ENCODE data around the gene NANOS3.

The NANOS3 gene

GRCh38 chr19:13872695-13873389 is 4.1 kb upstream of the NANOS3 start:
- peak; percentile 63 for TF ChIP-seq CTCF (IDR thresholded peaks at IDR 0.05; ENCODE audit: insufficient read depth, low read length, poor library complexity, severe bottlenecking)
- Histone ChIP-seq H3K27me3 (replicated peaks; ENCODE audit: control insufficient read depth, insufficient read depth, low read length) (no peaks in the 10 kb centered on the region), H3K4me3 (replicated peaks; ENCODE audit: low read depth, low read length) (peak overlapping the region; percentile 51), H3K36me3 (ENCODE audit: control insufficient read depth, insufficient read depth, low read length) (no peaks in the 10 kb centered on the region)
- no peak for DNase-seq (ENCODE audit: extremely low read depth, insufficient read length)

DNA sequence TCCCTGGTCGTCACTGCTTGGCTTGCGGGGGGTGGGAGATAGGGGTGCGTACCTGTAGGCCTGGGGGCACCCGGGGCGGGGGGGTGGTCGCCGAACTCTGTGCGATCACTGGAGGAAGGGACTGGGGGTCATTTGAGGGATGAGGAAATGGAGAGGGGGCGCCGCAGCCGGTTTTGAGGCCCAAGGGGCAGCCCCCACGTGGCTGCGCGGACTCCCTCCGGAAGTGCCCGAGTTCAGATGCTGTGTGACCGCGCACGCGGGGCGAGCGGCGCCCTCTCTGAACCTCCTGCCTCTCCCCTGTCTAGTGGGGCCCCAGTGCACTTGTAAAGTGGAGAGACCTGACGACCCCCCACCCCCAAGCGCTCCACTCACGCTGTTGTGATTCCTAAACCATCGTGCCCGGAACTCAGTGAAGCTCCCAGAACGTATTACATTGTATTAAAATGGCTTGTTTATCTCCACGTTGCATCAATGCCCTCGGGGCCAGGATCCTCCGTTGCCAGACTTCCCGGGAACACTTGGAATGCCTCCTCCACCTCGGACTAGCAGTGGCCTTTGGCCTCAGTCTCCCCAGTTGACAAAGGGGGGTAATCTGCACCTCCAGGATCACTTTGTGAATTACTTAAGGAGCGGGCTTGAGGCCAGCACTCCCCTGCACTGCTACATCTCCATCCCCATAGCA is 3.0 kb upstream of the NANOS3 start:
- Histone ChIP-seq H3K36me3 (ENCODE audit: control insufficient read depth, insufficient read depth, low read length) (no peaks in the 10 kb centered on the region), H3K4me3 (replicated peaks; ENCODE audit: low read depth, low read length) (no peak overlapping the region), H3K27me3 (replicated peaks; ENCODE audit: control insufficient read depth, insufficient read depth, low read length) (no peaks in the 10 kb centered on the region)
- TF ChIP-seq CTCF (IDR thresholded peaks at IDR 0.05; ENCODE audit: insufficient read depth, low read length, poor library complexity, severe bottlenecking) = no peak
- DNase-seq (ENCODE audit: extremely low read depth, insufficient read length) = no peak

DNA sequence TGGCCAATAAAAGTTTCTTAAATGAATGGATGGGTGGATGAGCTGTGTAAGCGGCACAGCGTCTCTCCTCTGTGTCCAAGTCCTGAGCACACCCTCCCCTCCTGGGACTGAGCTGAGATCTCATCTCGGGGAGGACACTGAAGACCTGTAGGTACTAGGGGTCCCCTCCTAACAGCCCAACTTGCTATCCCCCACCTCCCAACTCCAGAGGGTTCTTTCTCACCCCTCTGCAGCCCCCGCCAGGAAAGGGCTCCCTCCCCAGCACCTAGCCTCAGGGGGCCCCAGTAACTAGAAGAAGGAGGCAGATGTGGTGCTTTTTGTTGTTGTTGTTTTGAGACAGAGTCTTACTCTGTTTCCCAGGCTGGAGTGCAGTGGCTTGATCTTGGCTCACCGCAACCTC is 1.1 kb upstream of the NANOS3 start:
- no peaks in the 10 kb centered on the region for H3K27me3 ChIP-seq (replicated peaks; ENCODE audit: control insufficient read depth, insufficient read depth, low read length)
- TF ChIP-seq CTCF (IDR thresholded peaks at IDR 0.05; ENCODE audit: insufficient read depth, low read length, poor library complexity, severe bottlenecking) = no peak
- no peak for DNase-seq (ENCODE audit: extremely low read depth, insufficient read length)
- H3K4me3 ChIP-seq (replicated peaks; ENCODE audit: low read depth, low read length) = no peak overlapping the region
- no peaks in the 10 kb centered on the region for H3K36me3 ChIP-seq (ENCODE audit: control insufficient read depth, insufficient read depth, low read length)

- Histone ChIP-seq H3K36me3 (ENCODE audit: control insufficient read depth, insufficient read depth, low read length) (no peaks in the 10 kb centered on the region), H3K4me3 (replicated peaks; ENCODE audit: low read depth, low read length) (no peak overlapping the region), H3K27me3 (replicated peaks; ENCODE audit: control insufficient read depth, insufficient read depth, low read length) (no peaks in the 10 kb centered on the region)
- DNase-seq (ENCODE audit: extremely low read depth, insufficient read length) = no peak
- no peak for TF ChIP-seq CTCF (IDR thresholded peaks at IDR 0.05; ENCODE audit: insufficient read depth, low read length, poor library complexity, severe bottlenecking)
Observed at GRCh38 chr19:13877303-13877702, 369 bp downstream of the NANOS3 start.

DNA sequence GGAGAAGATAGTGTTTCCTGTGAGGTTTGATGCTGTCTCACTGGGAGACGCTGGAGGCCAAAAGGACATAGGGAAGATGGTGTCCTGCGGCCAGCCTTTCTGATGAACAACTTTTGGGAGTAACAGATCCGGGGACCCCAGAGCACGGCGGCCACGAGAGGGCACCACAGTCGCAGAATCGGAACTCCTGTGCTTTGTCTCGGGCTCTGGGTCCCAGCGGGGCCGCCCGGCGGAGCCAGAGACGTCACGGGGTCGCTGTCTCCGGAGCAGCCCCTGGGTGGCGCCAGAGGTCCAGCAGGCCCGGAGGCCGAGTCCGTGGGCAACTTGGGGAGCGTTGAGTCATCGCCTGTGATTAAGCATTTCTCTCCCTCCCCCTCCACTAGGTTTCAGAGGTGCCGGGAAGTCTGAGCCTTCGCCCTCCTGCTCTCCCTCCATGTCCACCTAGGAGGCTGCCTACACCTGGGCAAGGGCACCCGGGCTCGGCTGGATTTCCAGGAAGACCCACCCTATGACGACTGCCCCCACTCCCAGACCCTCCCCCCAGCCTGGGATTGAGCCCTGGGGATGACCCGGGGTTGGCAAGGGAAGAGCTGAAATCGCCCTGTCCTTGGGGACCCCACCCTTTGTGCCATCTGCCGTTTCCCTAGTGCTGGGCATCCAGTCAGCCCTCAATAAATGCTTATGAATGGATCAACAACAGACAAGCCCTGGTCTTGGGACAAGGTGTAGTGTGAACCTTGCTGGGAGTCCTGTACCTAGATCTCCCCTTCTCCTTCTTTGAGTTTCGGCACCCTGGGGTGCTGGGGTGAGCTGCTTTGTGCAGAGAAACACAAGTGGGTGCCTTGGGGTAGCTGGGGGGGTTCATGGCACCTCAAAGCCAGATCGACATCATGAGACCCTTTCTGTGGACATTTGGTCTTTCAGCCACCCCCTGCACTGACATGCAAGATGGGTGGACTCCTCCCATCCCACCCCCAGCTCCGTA is 3.4 kb downstream of the NANOS3 start:
- no peaks in the 10 kb centered on the region for H3K27me3 ChIP-seq (replicated peaks; ENCODE audit: control insufficient read depth, insufficient read depth, low read length)
- no peaks in the 10 kb centered on the region for H3K36me3 ChIP-seq (ENCODE audit: control insufficient read depth, insufficient read depth, low read length)
- peak; percentile 99 for TF ChIP-seq CTCF (IDR thresholded peaks at IDR 0.05; ENCODE audit: insufficient read depth, low read length, poor library complexity, severe bottlenecking)
- peak; percentile 95 for DNase-seq (ENCODE audit: extremely low read depth, insufficient read length)
- peak overlapping the region; percentile 20 for H3K4me3 ChIP-seq (replicated peaks; ENCODE audit: low read depth, low read length)
